RKO (cell line): ENCODE data around the gene ACTG1.

Experiments used
- DNase-seq: peaks from one replicate; pipeline ENCODE4 v3.0.0-alpha.2; 2016; ENCODE audit warnings: low spot score

The ACTG1 gene

GRCh38 chr17:81481073-81481799, 31.4 kb downstream of the ACTG1 start:
- DNase-seq, result no peak

GRCh38 chr17:81480140-81481072, 32.2 kb downstream of the ACTG1 start:
- no peak for DNase-seq

DNA sequence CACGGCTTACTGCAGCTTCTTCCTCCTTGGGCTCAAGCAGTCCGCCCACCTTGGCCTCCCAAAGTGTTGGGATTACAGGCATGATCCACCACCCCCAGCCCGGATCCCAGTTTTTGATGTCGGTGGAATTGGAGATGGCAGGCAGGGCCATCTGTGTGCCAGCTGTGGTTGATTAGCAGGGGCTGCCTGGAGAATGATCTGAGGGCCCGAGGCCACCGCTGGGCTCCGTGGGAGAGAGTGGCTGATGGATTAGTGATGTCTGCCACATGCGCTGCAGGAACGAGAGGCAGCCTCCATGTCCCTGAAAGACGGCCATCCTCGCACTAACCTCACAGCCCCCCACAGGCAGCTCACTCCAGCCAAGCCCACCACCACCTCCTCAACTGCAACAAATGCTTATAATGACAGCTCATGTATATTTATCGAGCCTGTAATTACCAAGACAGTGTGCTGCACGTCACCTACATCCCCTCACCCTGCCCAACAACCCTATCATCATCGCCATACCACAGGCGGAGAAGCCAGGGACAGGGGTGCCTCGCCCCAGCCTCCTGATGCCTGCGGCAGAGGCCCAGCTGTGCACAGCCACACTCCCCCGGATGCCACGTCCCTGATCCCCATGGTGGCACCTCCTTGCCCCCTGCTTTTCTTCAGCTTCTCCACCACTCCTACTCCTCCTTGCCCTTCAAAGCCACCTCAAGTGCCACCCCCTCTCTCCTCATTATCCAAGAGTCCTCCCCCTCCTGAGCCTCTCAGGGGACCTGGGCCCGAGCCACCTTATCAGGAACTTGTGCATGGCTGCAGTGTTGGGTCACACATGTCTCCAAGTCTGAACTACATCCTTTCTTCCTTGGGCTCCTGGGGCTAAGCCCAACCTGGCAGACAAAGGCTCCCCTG, 33.2 kb downstream of the ACTG1 start:
- DNase-seq, result no peak

- no peak for DNase-seq
Measured at GRCh38 chr17:81478119-81478518, 34.5 kb downstream of the ACTG1 start.

DNA sequence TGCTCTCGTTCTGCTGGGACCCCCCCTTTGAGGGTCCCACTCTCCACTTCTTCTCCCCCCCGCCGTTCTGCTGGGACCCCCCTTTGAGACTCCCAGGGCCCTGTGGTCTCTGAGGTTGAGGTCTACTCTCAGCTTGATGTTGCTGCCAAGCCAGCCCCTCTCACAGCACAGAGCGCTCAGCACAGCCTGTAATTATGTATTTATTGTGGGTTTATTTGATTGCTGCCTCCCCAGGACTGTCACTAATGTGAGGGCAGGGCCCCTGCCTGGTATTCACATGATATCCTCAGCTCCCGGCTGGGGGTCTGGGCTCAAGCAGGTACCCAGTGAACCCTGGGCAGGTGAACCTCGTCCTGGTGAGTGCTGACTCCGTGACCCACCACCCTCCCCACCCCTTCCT, 35.4 kb downstream of the ACTG1 start:
- no peak for DNase-seq

DNA sequence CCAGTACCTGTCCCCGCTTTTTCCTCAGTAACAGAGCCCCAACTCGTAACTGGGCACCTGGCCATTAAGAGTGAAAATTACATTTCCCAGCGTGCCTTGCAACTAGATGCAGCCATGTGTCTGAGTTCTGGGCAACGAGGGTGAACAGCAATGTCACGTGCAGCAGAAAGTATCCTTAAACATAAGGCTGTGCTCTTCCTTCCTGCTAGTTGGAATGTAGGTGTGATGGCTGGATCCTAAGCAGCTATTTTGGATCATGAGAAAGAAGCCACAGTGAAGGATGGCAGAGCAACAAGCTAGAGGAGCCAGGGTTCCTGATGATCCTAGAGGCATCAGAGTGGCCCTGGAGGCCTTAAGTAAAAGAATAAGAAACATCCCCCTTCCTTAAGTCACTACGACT, 36.0 kb downstream of the ACTG1 start:
- DNase-seq, result no peak

- DNase-seq, result no peak
Measured at GRCh38 chr17:81476097-81476496, 36.5 kb downstream of the ACTG1 start.

GRCh38 chr17:81474958-81475357, 37.6 kb downstream of the ACTG1 start:
- DNase-seq, result no peak

- no peak for DNase-seq
Measured at GRCh38 chr17:81473019-81473418, 39.6 kb downstream of the ACTG1 start.

- no peak for DNase-seq
Measured at GRCh38 chr17:81471818-81472456, 40.7 kb downstream of the ACTG1 start.

DNA sequence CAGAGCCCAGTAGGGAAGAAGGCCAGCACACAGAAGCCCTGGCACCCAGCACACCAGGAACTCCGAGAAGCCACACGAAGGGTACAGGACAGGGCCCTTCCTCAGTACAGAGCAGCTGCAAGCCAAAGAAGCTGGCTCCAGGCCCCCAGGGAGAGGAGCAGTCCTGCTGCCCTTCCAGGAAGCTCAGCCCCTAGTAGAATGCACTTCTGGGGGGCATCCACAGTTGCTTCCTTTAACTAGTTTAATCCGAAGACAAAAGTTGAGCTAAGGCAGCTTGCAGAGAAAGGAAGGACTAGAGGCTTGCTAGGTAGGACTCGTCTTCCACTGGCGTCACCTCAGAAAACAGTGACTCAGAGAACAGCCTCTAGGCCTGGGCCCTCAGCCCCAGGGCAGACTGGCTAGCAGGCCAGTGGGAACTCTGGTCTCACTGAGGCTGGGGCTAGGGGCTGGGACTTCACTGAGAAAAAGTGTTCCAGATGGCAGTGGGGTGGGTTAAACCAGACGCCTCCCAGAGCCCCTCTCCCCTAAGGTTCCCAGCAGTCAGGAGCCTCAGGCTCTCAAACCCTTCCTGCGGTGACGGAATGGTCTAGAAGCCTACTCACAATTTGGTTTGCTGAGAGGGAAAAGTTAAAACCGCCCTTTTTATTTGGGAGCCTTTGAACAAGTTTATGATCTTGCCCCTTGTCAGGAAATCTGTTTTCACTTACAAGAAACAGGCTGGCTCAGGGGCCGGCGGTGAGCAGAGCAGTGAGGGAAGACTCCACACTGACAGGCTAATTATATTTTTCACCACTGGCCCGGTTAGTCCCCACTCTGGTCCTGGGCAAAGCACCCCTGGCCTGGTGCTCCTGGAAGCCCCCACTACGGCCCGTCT, 41.4 kb downstream of the ACTG1 start:
- no peak for DNase-seq

DNA sequence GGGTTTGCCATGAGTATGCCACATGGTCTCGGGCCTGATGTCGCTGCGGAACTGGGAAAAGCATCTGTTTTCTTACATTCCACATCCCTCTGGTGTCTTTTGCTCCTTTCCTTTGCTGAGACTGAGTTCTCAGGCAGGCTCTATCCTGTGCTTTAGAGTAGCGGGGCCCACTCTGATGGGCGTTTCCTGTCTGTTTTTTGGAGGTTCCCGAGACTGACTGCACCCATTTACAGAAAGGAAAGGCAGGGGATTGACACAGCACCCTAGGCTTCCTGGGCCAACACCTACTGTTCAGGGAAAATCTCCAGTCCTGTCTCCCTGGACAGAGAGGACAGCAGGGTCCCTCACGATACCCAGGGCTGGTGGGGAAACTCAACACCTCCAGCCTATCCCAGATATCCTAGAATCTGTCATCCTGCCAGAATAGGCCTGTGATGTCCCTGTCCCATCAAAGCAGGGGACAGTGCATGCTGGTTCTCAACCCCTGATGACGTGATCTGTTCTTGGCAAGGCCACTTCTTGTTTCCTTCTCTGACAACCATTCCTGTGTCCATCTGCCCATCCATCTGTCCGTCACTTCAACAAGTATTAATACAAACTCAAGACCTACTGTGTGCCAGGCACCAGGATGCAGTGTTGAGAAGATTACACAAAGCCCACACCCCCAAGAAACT, 42.2 kb downstream of the ACTG1 start:
- DNase-seq, result no peak

DNA sequence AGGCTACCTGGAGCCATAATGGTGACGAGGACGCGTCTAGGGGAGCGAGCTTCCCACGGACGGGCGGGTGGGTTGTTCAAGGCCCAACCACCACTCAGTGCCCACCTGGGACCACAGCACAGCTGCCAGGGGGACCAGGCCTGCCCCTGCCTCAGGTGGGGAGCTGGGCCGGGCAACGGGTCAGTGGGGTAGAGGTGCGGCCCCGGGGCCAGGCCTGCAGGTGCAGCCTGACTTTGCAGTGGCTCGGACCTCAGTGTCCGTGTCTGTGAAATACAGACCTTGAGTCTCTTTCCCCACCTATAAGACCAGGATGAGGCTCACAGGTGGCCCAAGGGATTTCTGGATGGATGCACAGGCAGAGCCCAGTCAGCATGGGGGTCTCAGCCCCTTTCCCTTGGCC, 43.3 kb downstream of the ACTG1 start:
- DNase-seq, result no peak

DNA sequence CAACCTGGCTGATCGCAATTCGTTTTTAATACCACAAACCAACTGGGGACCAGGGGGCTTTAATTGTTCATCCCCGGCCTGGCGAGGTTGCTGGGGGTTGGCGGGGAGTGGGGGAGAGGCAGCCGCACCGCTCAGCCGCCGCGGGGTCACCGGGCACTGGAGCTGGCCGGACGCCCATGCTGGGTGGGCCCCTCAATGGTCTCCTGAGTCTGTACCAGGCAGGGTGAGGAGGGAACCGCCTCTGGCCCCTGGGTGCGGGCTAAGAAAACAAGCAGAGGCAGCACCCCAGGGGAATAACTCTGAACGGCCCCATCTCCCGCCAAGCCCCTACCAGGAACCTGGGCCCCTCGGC, 43.9 kb downstream of the ACTG1 start:
- no peak for DNase-seq

DNA sequence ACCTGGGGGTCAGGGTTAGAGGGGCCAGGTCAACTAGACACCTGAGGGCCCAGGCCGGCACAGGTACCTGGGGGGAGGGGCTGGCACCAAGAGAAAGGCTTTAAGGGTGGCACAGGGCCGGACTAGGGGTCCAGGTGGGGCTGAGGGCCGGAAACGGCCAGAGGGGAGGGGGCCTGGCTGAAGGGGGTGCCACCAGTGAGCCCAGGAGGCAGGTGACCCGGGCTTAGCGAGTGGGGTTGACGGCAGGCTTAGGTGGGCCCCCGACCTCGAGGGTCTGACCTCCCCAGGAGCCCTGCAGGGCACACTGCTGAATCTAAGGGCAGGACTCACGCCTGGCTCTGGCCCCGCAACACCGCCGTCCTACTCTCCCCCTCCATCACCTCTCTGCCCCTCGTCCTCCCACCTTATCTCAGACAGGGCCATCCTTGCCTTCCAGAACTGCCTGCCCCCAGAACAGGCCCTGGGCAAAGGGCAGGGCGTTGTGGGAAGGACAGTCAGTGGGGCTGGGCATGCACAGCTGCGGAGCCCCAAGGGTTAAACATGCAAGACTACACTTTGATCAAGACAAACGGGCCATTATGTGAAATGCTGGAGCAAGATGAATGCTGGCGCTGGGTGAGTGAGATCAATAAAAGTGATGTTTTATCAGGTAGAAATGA, 44.4 kb downstream of the ACTG1 start:
- no peak for DNase-seq

GRCh38 chr17:81466564-81467472, 45.8 kb downstream of the ACTG1 start:
- DNase-seq, result no peak

GRCh38 chr17:81465910-81466309, 46.7 kb downstream of the ACTG1 start:
- no peak for DNase-seq

- no peak for DNase-seq
Measured at GRCh38 chr17:81464586-81464985, 48.0 kb downstream of the ACTG1 start.

DNA sequence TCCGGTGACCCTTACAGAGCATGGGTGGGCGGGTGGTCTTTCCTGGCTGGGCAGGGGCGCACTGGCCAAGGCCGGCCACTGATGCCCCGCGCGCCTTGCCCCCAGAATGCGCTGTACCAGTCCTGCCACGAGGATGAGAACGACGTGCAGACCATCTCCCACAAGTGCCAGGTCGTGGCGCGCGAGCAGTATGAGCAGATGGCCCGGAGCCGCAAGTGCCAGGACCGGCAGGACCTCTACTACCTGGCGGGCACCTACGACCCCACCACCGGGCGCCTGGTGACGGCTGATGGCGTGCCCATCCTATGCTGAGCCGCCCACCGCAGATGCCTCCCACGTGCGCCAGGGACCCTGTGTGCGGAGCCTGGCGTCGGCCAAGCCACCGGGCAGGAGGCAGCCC, 49.1 kb downstream of the ACTG1 start:
- no peak for DNase-seq
